Heart left ventricle (tissue), 16 donors: Measurements from ENCODE around the gene SUPT20HL2. TPM values are rescaled to one million over a fixed set of nuclear protein-coding genes. Genes with fewer than 3 reads are reported as not detected.
"Not testable (repeated sequence)": the region's sequence is repeated elsewhere in the genome, so short reads cannot be mapped to it uniquely, and the experiment has no call there.

Source experiments
- ATAC-seq, 4 donors: fragments of 200-7000 bp; cut with Tn5 transposase; one replicate each; pipeline ENCODE4 v1.9.1; 2020 to 2022; ENCODE audit warnings: moderate library complexity in 4 of 4, mild to moderate bottlenecking in 3 of 4, moderate number of reproducible peaks in 1 of 4
- DNase-seq, 5 donors: peaks; one replicate each; pipeline ENCODE4 v3.0.0-alpha.2; 2020
- H3K27ac ChIP-seq, 12 donors: fragments of 200-600 bp; sonication (generic) in 4 of 12; one replicate each; pipeline versions ENCODE4 v1.5.0 to v1.8.0; 2016 to 2022; ENCODE audit warnings: mild to moderate bottlenecking in 2 of 12
- H3K27me3 ChIP-seq, 9 donors: fragments of 200-600 bp; sonication (generic) in 2 of 9; one replicate each; pipeline versions ENCODE4 v1.5.1 to v1.8.0; 2016 to 2022; ENCODE audit warnings: mild to moderate bottlenecking in 3 of 9
- H3K36me3 ChIP-seq, 9 donors: fragments of 200-600 bp; sonication (generic) in 2 of 9; one replicate each; pipeline versions ENCODE4 v1.5.0 to v1.8.0; 2018 to 2022; ENCODE audit warnings: mild to moderate bottlenecking in 2 of 9
- H3K4me1 ChIP-seq, 12 donors: fragments of 200-600 bp; sonication (generic) in 4 of 12; one replicate each; pipeline versions ENCODE4 v1.5.0 to v1.8.0; 2016 to 2022; ENCODE audit warnings: mild to moderate bottlenecking in 3 of 12
- H3K4me3 ChIP-seq, 12 donors: fragments of 200-600 bp; sonication (generic) in 4 of 12; one replicate each; pipeline versions ENCODE4 v1.5.0 to v1.8.0; 2017 to 2022; ENCODE audit warnings: mild to moderate bottlenecking in 9 of 12, moderate library complexity in 4 of 12
- H3K9me3 ChIP-seq, 12 donors: fragments of 200-600 bp; sonication (generic) in 4 of 12; one replicate each; pipeline versions ENCODE4 v1.5.0 to v1.8.0; 2016 to 2022; ENCODE audit warnings: mild to moderate bottlenecking in 1 of 12
- CTCF ChIP-seq, 12 donors: fragments of 200-600 bp; sonication (generic) in 4 of 12; IDR thresholded peaks; one replicate each; pipeline versions ENCODE4 v1.5.0 to v1.8.0; 2018 to 2022; ENCODE audit warnings: antibody characterized with exemption in 12 of 12, mild to moderate bottlenecking in 5 of 12
- POLR2A ChIP-seq, 2 donors: fragments of 450-650 bp; IDR thresholded peaks; one replicate each; pipeline ENCODE4 v1.6.1; 2017; ENCODE audit warnings: antibody characterized with exemption in 2 of 2, mild to moderate bottlenecking in 2 of 2, moderate library complexity in 2 of 2
- WGBS, 4 donors: extraction: QIAGEN DNeasy Blood & Tissue Kit in 2 of 4; methylation state at CpG; one replicate each; pipeline versions ENCODE4 v1.1.5 to v1.1.7; 2013 to 2018; 5-methylcytosine and 5-hydroxymethylcytosine counted together
- intact Hi-C, 10 donors: fragments of 100-400 bp; cut with DNase I; formaldehyde crosslinking; loops; one replicate each; pipeline versions ENCODE4 v1.11.1 to v1.14.2; 2022
- polyA plus RNA-seq, 2 donors: library from polyadenylated mRNA; stranded (reverse); fragments of 200-250 nt; gene quantifications; one replicate each; pipeline ENCODE4 v1.2.3, GENCODE V29; 2013
- total RNA-seq, 9 donors: library from RNA; depleted of rRNA in 2 of 9; stranded (reverse); fragments of >200 nt in 2 of 9; fragmentation: NEBNext Ultra II Directional in 3 of 9; extraction: Animal tissue kit (Norgen Biotek cat#: 25700) in 3 of 9; gene quantifications; one replicate each; pipeline versions ENCODE4 v1.1.0 to v1.2.4, GENCODE V29; 2016 to 2023
- donor health status: ischemic (EF 13 %, LVEDD 7.1; RV severe dilation, severe dysfunction).
- donor health status: healthy with polysubstance abuse.
- donor health status: DM: no; HTN: yes; CAD: no.
- donor health status: DM: no; HTN: no; CAD: no.
- donor health status: ischemic (EF 25% LVEDD 6.9; RV normal size, moderate dysfunction).
- donor health status: ischemic (EF 25% LVEDD 5.7; RV mildly dilated, moderate dysfunction).
- donor health status: healthy.
- donor health status: DM: yes; HTN: yes; CAD: no.
- donor health status: ischemic (EF 35%, LVEDD 5.7; RV mildly dilated, moderate dysfunction).
- donor health status: nonischemic (EF 11% LVEDD 7.7; RV severe dilation, severe dysfunction).
- donor health status: DM: yes; HTN: yes; CAD: no.
- donor health status: PGD.
- donor health status: ischemic (EF 29% LVEDD 5.4; RV normal size, mild dysfunction).
- donor health status: nonischemic (EF 23%, LVEDD 6.1; RV moderate dilation, normal function).

SUPT20HL2 gene
- total and polyA plus RNA-seq, 11 donors = 0.22 TPM; not detected in 10

DNA sequence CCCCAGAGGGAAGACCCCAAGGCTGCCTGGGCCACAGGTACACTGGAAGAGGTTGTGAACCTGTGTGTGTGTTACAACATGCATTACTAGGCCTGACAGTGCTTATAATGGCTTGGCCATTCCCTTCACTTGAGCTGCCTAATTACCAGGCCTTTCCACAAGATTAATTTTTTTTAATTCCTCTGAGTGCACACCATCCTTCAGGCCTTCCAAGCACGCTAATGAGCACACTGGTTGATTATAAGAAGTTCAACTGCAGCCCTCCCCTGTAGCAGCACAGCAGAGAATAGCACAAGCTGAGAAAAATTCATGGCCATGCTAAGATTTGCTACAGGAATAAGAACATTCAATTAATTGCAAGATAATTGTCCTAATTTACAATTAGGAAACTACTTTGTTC is 2.2 kb upstream of the SUPT20HL2 start:
- intact Hi-C loops = no loop called here
- Histone ChIP-seq H3K4me1 (peaks cover 0 to 5% (median 0%) of the 10 kb centered on the region in 12 donors), H3K27me3 (peaks cover 0 to 19% (median 0%) of the 10 kb centered on the region in 9 donors), H3K9me3 (no peaks in the 10 kb centered on the region), H3K27ac (no peak overlapping the region), H3K4me3 (no peak overlapping the region), H3K36me3 (no peaks in the 10 kb centered on the region)
- DNase-seq (no peak), ATAC-seq (no peak)
- TF ChIP-seq CTCF (IDR thresholded peaks at IDR 0.05) (no peak), POLR2A (IDR thresholded peaks at IDR 0.05) (no peak)
- 35 to 100% (median 79%) methylated on average over 1 of the region's 1 CpG for WGBS, 4 donors

DNA sequence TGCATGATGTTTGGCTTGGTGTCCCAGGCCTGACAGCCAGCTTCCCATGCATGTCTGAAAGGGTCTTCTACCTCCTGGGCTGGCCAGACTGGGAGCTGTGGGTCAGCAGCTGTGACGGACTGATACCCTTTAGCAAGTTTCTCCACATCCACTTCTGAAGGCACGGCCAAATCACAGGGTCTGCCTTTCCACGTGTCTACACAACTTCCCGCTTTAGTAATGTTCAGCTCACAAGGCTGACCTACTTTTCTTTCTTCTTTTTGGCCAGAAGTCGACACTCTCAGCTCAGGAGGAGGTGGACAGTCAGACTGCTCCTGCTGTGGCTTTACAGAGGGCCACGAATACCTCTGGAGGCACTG is 1.6 kb downstream of the SUPT20HL2 start:
- peaks cover 0 to 16% (median 0%) of the 10 kb centered on the region in 9 donors for H3K27me3 ChIP-seq
- H3K4me3 ChIP-seq, intact Hi-C loops, H3K9me3 ChIP-seq, H3K36me3 ChIP-seq, H3K27ac ChIP-seq, DNase-seq: not testable (repeated sequence)
- H3K4me1 ChIP-seq = peaks cover 0 to 10% (median 0%) of the 10 kb centered on the region in 12 donors
- peak in 3 of 4 donors; percentile 54 to 76 (median 57) for ATAC-seq
- WGBS, 4 donors = 53 to 92% (median 76%) methylated on average over 3 to 6 of the region's 6 CpGs

GRCh38 chrX:24311507-24312248 is 2.2 kb downstream of the SUPT20HL2 start:
- H3K9me3 ChIP-seq, intact Hi-C loops, DNase-seq, H3K36me3 ChIP-seq, H3K4me3 ChIP-seq: not testable (repeated sequence)
- ATAC-seq = peak in 3 of 4 donors; percentile 36 to 77 (median 40)
- 60 to 74% (median 72%) methylated on average over 19 to 21 of the region's 22 CpGs for WGBS, 4 donors
- peaks cover 0 to 10% (median 0%) of the 10 kb centered on the region in 12 donors for H3K4me1 ChIP-seq
- peak overlapping the region in 1 of 12 donors; percentile 9 for H3K27ac ChIP-seq
- H3K27me3 ChIP-seq = peaks cover 0 to 21% (median 0%) of the 10 kb centered on the region in 9 donors

DNA sequence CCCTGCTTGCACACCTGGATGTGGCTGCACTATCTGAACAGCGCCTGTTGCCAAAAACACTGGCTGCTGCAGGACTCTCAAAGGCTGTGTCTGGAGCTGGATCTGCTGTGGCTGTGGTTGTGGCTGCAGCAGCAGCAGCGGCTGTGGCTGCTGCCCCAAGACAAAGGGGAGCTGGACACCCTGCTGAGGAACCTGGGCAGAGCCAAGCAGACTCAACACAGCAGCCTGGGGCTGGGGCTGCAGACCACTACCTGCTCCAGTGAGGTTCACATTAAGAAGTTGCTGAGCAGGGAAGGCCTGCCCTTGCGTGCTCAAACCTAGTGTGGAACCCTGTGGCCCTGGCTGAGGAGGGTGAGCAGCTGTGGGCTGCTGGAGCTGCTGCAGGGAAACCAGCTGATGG is 3.0 kb downstream of the SUPT20HL2 start:
- Histone ChIP-seq H3K27ac (peak overlapping the region in 1 of 12 donors; percentile 9), H3K27me3 (peaks cover 0 to 28% (median 0%) of the 10 kb centered on the region in 9 donors), H3K4me1 (peaks cover 0 to 16% (median 0%) of the 10 kb centered on the region in 12 donors)
- 59 to 70% (median 64%) methylated on average over 2 to 3 of the region's 3 CpGs for WGBS, 4 donors
- intact Hi-C loops, DNase-seq, H3K4me3 ChIP-seq, H3K36me3 ChIP-seq, H3K9me3 ChIP-seq: not testable (repeated sequence)
- peak in 2 of 4 donors; percentile 37 to 38 for ATAC-seq

- H3K27ac ChIP-seq, H3K36me3 ChIP-seq, DNase-seq, H3K9me3 ChIP-seq, ATAC-seq, H3K4me3 ChIP-seq, intact Hi-C loops: not testable (repeated sequence)
- Histone ChIP-seq H3K27me3 (peaks cover 0 to 32% (median 0%) of the 10 kb centered on the region in 9 donors), H3K4me1 (peaks cover 0 to 16% (median 0%) of the 10 kb centered on the region in 12 donors)
- WGBS, 4 donors = 88 to 95% (median 92%) methylated on average over 5 to 6 of the region's 6 CpGs
These were observed 4.1 kb downstream of the SUPT20HL2 start for GRCh38 chrX:24309580-24310374.

GRCh38 chrX:24308803-24309202 is 5.1 kb downstream of the SUPT20HL2 start:
- H3K4me3 ChIP-seq, ATAC-seq, H3K36me3 ChIP-seq, H3K27ac ChIP-seq, H3K9me3 ChIP-seq, intact Hi-C loops, DNase-seq: not testable (repeated sequence)
- WGBS, 4 donors = 78 to 96% (median 88%) methylated on average over 4 of the region's 4 CpGs
- peaks cover 0 to 16% (median 0%) of the 10 kb centered on the region in 12 donors for H3K4me1 ChIP-seq
- peaks cover 0 to 37% (median 0%) of the 10 kb centered on the region in 9 donors for H3K27me3 ChIP-seq
